Renal cortical epithelial cell (primary cell): ENCODE results near the gene SRGAP2B. TPM values are rescaled to one million over a fixed set of nuclear protein-coding genes. Genes with fewer than 3 reads are reported as not detected.
A peak's percentile ranks its signal among the peaks of the same experiment; 100 is the strongest.
"Not testable (repeated sequence)": the region's sequence is repeated elsewhere in the genome, so short reads cannot be mapped to it uniquely, and the experiment has no call there.

Experiments used
- DNase-seq: peaks from one replicate; pipeline ENCODE4 v3.0.0-alpha.2; 2011; ENCODE audit warnings: low read depth
- total RNA-seq: library from RNA; depleted of rRNA; stranded (reverse); fragments of >200 nt; gene quantifications from 2 replicates; pipeline ENCODE4 v1.2.3, GENCODE V29; 2014

SRGAP2B gene
- total RNA-seq, 1 donor from 2014 or later = 68.8 TPM

DNA sequence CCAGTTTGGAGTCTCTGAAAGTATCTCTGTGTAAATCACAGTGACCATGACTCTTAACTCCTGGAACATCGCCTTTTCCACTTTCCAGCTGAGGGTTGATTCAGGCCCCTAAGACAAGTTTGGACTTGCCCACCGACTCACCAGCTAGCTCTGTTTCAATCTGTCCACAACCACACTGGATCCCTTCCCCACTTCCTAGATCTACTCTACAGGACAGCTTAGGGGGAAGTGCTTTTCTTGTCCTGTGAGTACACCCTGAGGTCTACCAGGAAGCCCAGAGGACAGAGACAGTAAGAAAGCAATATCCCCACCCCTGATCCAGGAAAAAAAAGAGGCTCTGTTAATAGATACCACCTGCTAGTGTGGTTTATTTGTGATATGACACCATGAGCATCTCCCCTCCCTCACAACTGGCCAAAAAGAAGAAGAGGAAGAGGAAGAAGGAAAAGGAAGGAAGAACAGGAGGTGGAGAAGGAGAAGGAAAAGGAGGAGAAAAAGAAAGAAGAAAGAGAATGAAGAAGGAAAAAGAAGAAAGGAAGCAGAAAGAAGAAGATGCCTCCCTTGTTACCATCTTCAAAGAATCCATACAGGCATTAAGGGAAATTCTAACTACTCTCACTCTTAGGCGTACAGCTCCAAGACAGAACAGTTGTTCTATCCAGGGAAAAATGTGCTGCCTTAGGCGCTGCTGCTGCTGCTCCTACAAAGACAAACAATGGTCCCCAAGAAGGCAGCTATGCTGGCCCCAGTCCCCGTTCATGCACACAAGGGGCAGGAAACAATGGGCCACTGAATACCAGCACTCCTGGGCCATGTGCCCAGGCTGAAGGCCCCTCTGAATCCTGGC is 96.8 kb downstream of the SRGAP2B start:
- not testable (repeated sequence) for DNase-seq

- DNase-seq = peak; percentile 52
Measured at GRCh38 chr1:144995833-144996410, 99.2 kb downstream of the SRGAP2B start.

DNA sequence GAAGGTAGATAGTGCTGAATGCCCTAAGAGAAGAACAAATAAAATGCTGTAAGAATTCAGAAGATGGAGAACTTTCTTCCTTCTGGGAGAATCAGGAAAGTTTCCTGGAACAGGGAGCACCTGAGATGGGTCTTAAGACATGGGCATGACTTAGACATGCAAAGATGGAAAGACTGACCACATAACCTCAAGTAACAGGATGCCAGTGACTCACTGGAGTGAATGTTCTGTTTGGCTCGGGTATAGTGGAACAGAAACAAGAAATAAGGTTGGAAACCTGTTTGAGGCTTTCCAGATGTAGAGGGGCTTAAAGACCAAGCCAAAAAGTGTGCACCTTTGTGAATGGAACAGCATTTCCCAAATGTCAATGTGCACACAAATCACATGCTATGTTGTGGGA is 102.2 kb downstream of the SRGAP2B start:
- peak; percentile 85 for DNase-seq

DNA sequence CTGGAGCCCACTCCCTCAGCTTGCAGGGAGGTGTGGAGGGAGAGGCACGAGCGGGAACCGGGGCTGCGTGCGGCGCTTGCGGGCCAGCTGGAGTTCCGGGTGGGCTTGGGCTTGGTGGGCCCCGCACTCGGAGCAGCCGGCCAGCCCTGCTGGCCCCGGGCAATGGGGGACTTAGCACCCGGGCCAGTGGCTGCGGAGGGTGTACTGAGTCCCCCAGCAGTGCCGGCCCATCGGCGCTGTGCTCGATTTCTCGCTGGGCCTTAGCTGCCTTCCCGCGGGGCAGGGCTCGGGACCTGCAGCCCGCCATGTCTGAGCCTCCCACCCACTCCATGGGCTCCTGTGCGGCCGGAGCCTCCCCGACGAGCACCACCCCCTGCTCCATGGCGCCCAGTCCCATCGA is 104.5 kb downstream of the SRGAP2B start:
- DNase-seq = not testable (repeated sequence)

GRCh38 chr1:144987131-144987530 is 108.0 kb downstream of the SRGAP2B start:
- not testable (repeated sequence) for DNase-seq

GRCh38 chr1:144986171-144986860 is 108.8 kb downstream of the SRGAP2B start:
- not testable (repeated sequence) for DNase-seq

- DNase-seq = not testable (repeated sequence)
Measured at GRCh38 chr1:144985550-144986170, 109.5 kb downstream of the SRGAP2B start.

GRCh38 chr1:144982802-144983525 is 112.2 kb downstream of the SRGAP2B start:
- not testable (repeated sequence) for DNase-seq

DNA sequence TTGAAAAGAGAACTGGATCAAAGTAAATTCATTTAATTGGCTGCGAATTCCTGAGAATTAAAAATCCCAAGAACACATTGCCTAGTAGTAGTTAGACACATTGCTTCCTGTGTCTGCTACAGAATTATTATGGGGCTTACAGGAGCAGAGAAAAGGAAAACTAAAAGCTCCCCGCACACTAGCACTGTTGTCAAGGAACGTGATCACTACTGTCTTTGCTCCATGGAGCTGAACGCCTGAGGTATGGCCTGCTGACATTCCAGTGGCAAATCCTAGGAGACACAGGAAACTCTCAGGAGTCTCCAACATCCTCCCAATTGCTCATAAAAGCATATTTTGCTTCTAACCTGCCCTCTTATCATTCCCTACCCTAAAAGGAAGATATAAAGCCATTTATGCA is 114.0 kb downstream of the SRGAP2B start:
- DNase-seq = not testable (repeated sequence)

DNA sequence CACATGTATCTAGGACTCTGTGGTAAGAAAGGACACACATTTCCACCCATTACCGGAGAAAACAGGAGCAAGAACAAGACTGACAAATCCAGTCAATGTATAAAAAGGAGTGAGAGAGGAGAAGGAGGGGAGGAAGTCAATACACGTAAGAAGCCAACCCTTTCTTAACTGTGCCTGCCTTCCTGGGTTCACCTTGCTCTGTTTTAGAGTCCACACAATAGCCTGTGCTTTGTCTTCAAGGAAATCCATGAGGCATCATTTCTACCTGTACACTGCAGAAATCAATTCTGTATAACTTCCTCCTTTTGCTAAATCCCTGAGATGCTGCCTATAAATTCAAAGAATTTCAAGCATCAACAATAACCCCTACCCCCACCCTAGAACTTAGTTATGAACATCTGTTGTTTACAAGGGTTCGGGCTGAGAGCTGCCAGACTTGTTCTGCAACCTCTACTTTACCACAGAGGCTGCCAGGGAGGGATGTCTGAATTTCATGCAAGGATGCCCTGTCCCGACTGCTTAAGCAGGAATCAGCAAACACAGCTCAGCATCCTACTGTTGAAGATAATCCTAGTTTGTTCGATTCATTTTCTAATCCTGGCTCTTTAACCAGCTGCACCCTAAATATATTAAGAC is 115.0 kb downstream of the SRGAP2B start:
- DNase-seq = not testable (repeated sequence)

GRCh38 chr1:144977856-144978255 is 117.3 kb downstream of the SRGAP2B start:
- not testable (repeated sequence) for DNase-seq

- DNase-seq = not testable (repeated sequence)
Measured at GRCh38 chr1:144971936-144972335, 123.2 kb downstream of the SRGAP2B start.

DNA sequence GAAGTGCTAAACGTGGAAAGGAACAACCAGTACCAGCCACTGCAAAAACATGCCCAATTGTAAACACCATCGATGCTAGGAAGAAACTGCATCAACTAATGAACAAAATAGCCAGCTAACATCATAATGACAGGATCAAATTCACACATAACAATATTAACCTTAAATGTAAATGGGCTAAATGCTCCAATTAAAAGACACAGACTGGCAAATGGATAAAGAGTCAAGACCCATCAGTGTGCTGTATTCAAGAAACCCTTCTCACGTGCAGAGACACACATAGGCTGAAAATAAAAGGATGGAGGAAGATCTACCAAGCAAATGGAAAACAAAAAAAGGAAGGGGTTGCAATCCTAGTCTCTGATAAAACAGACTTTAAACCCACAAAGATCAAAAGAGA is 128.6 kb downstream of the SRGAP2B start:
- not testable (repeated sequence) for DNase-seq

GRCh38 chr1:144964765-144965164 is 130.4 kb downstream of the SRGAP2B start:
- not testable (repeated sequence) for DNase-seq

GRCh38 chr1:144964186-144964585 is 130.9 kb downstream of the SRGAP2B start:
- not testable (repeated sequence) for DNase-seq

DNA sequence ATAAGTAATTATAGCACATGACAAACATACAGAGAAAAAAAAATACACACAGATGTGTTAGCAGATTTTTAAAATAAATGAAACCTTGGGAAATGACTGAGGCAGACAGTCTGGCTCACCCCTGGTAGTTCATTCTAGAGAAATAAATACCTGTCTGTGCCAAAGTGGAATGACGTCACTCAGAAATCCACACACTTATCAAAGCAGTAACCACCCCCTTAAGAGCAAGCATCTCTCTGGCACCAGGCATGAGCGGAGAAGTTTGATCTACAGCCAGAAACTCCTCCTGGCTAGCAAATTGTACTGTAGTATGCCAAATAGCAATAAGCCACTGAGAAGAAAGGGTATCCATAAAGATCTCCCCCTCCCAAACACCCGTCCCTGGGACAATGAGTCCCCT is 131.6 kb downstream of the SRGAP2B start:
- DNase-seq = not testable (repeated sequence)

GRCh38 chr1:144961604-144962583 is 133.2 kb downstream of the SRGAP2B start:
- not testable (repeated sequence) for DNase-seq

- not testable (repeated sequence) for DNase-seq
Measured at GRCh38 chr1:144960929-144961488, 134.1 kb downstream of the SRGAP2B start.

- not testable (repeated sequence) for DNase-seq
Measured at GRCh38 chr1:144948390-144948789, 146.7 kb downstream of the SRGAP2B start.
